ENCODE measurements around the gene RERE.
A peak's percentile ranks its signal among the peaks of the same experiment; 100 is the strongest.

Gene RERE

GRCh38 chr1:8314346-8315280 lies 502.8 kb downstream of the RERE start:
- Histone ChIP-seq H3K4me2 (ENCODE audit: low read length) (peak overlapping the region; percentile 4), H3K79me1 (ENCODE audit: low read length) (peaks cover 31% of the 10 kb centered on the region), H3K27ac (ENCODE audit: low read depth, low read length) (peak overlapping the region; percentile 93), H3K9ac (ENCODE audit: low read length) (peak overlapping the region; percentile 33), H4K12ac (ENCODE audit: low read depth, low read length) (peak overlapping the region; percentile 40), H2BK12ac (ENCODE audit: low read length) (peak overlapping the region; percentile 93), H2AK5ac (ENCODE audit: low read length) (peak overlapping the region; percentile 89), H3K4me1 (ENCODE audit: control insufficient read depth in 1 of 2, insufficient read depth in 2 of 2, low read length in 2 of 2) (peaks cover 19 to 26% of the 10 kb centered on the region in 2 experiments), H3K18ac (ENCODE audit: low read length) (peak overlapping the region; percentile 94), H2BK120ac (ENCODE audit: insufficient read depth, low read length, poor library complexity) (peak overlapping the region; percentile 98), H3K27me3 (ENCODE audit: insufficient read depth, low read length) (peaks cover 2% of the 10 kb centered on the region), H3K14ac (ENCODE audit: low read length) (peak overlapping the region; percentile 65), H3K79me2 (ENCODE audit: control insufficient read depth, insufficient read depth, low read length, poor library complexity) (peaks cover 6% of the 10 kb centered on the region), H4K8ac (ENCODE audit: low read depth, low read length) (peak overlapping the region; percentile 86), H2AFZ (ENCODE audit: insufficient read depth, low read length, poor library complexity) (peak overlapping the region; percentile 23), H2BK5ac (ENCODE audit: low read depth, low read length, poor library complexity) (peak overlapping the region; percentile 96), H3K4me3 (ENCODE audit: low read depth, low read length) (no peak overlapping the region), H3K23ac (ENCODE audit: low read length) (no peak overlapping the region), H3K36me3 (ENCODE audit: control insufficient read depth in 1 of 2, insufficient read depth in 2 of 2, low read length in 2 of 2) (no peaks in the 10 kb centered on the region), H3K4ac (ENCODE audit: low read depth, low read length) (peak overlapping the region; percentile 80), H4K91ac (ENCODE audit: low read depth, low read length) (peak overlapping the region; percentile 99), H3K9me3 (ENCODE audit: insufficient read depth, low read depth, low read length) (no peaks in the 10 kb centered on the region)
- no CpG with 5 or more reads among the region's 21 CpGs for WGBS (ENCODE audit: extremely low coverage, insufficient coverage, insufficient read length)
- DNase-seq: peak; percentile 60 to 85

- H3K14ac ChIP-seq (ENCODE audit: low read length): no peak overlapping the region
- H2AFZ ChIP-seq (ENCODE audit: insufficient read depth, low read length, poor library complexity): no peak overlapping the region
- no peak overlapping the region for H2AK5ac ChIP-seq (ENCODE audit: low read length)
- H3K9me3 ChIP-seq (ENCODE audit: insufficient read depth, low read depth, low read length): no peaks in the 10 kb centered on the region
- no peak overlapping the region for H2BK5ac ChIP-seq (ENCODE audit: low read depth, low read length, poor library complexity)
- H4K8ac ChIP-seq (ENCODE audit: low read depth, low read length): no peak overlapping the region
- peaks cover 19 to 22% of the 10 kb centered on the region in 2 experiments for H3K4me1 ChIP-seq (ENCODE audit: control insufficient read depth in 1 of 2, insufficient read depth in 2 of 2, low read length in 2 of 2)
- no peak overlapping the region for H2BK120ac ChIP-seq (ENCODE audit: insufficient read depth, low read length, poor library complexity)
- no peak overlapping the region for H4K12ac ChIP-seq (ENCODE audit: low read depth, low read length)
- H3K36me3 ChIP-seq (ENCODE audit: control insufficient read depth in 1 of 2, insufficient read depth in 2 of 2, low read length in 2 of 2): no peaks in the 10 kb centered on the region
- H4K91ac ChIP-seq (ENCODE audit: low read depth, low read length): peak overlapping the region; percentile 74
- no peak for DNase-seq
- H3K4me2 ChIP-seq (ENCODE audit: low read length): no peak overlapping the region
- H3K4ac ChIP-seq (ENCODE audit: low read depth, low read length): no peak overlapping the region
- no CpG with 5 or more reads among the region's 6 CpGs for WGBS (ENCODE audit: extremely low coverage, insufficient coverage, insufficient read length)
- H3K79me2 ChIP-seq (ENCODE audit: control insufficient read depth, insufficient read depth, low read length, poor library complexity): peaks cover 6% of the 10 kb centered on the region
- no peak overlapping the region for H3K18ac ChIP-seq (ENCODE audit: low read length)
- H3K79me1 ChIP-seq (ENCODE audit: low read length): peaks cover 28% of the 10 kb centered on the region
- H2BK12ac ChIP-seq (ENCODE audit: low read length): peak overlapping the region; percentile 89
- no peak overlapping the region for H3K4me3 ChIP-seq (ENCODE audit: low read depth, low read length)
- no peaks in the 10 kb centered on the region for H3K27me3 ChIP-seq (ENCODE audit: insufficient read depth, low read length)
- no peak overlapping the region for H3K9ac ChIP-seq (ENCODE audit: low read length)
- no peak overlapping the region for H3K23ac ChIP-seq (ENCODE audit: low read length)
- no peak overlapping the region for H3K27ac ChIP-seq (ENCODE audit: low read depth, low read length)
These were observed 504.2 kb downstream of the RERE start for GRCh38 chr1:8313231-8313630.

GRCh38 chr1:8312235-8313218 lies 504.9 kb downstream of the RERE start:
- no peaks in the 10 kb centered on the region for H3K27me3 ChIP-seq (ENCODE audit: insufficient read depth, low read length)
- H4K12ac ChIP-seq (ENCODE audit: low read depth, low read length): no peak overlapping the region
- H3K27ac ChIP-seq (ENCODE audit: low read depth, low read length): no peak overlapping the region
- H3K4me1 ChIP-seq (ENCODE audit: control insufficient read depth in 1 of 2, insufficient read depth in 2 of 2, low read length in 2 of 2): peaks cover 15 to 16% of the 10 kb centered on the region in 2 experiments
- H3K18ac ChIP-seq (ENCODE audit: low read length): no peak overlapping the region
- no peak overlapping the region for H3K23ac ChIP-seq (ENCODE audit: low read length)
- H2AFZ ChIP-seq (ENCODE audit: insufficient read depth, low read length, poor library complexity): peak overlapping the region; percentile 35
- H4K8ac ChIP-seq (ENCODE audit: low read depth, low read length): no peak overlapping the region
- peak overlapping the region; percentile 90 for H2BK12ac ChIP-seq (ENCODE audit: low read length)
- no peak for DNase-seq
- peaks cover 6% of the 10 kb centered on the region for H3K79me2 ChIP-seq (ENCODE audit: control insufficient read depth, insufficient read depth, low read length, poor library complexity)
- peaks cover 25% of the 10 kb centered on the region for H3K79me1 ChIP-seq (ENCODE audit: low read length)
- peak overlapping the region; percentile 65 for H3K14ac ChIP-seq (ENCODE audit: low read length)
- H2AK5ac ChIP-seq (ENCODE audit: low read length): peak overlapping the region; percentile 84
- H3K9ac ChIP-seq (ENCODE audit: low read length): no peak overlapping the region
- no peak overlapping the region for H3K4me2 ChIP-seq (ENCODE audit: low read length)
- H3K36me3 ChIP-seq (ENCODE audit: control insufficient read depth in 1 of 2, insufficient read depth in 2 of 2, low read length in 2 of 2): no peaks in the 10 kb centered on the region
- WGBS (ENCODE audit: extremely low coverage, insufficient coverage, insufficient read length): no CpG with 5 or more reads among the region's 17 CpGs
- peak overlapping the region; percentile 68 for H4K91ac ChIP-seq (ENCODE audit: low read depth, low read length)
- H3K9me3 ChIP-seq (ENCODE audit: insufficient read depth, low read depth, low read length): no peaks in the 10 kb centered on the region
- H2BK5ac ChIP-seq (ENCODE audit: low read depth, low read length, poor library complexity): no peak overlapping the region
- H2BK120ac ChIP-seq (ENCODE audit: insufficient read depth, low read length, poor library complexity): peak overlapping the region; percentile 78
- no peak overlapping the region for H3K4me3 ChIP-seq (ENCODE audit: low read depth, low read length)
- H3K4ac ChIP-seq (ENCODE audit: low read depth, low read length): no peak overlapping the region

- Histone ChIP-seq H3K79me1 (ENCODE audit: low read length) (peaks cover 23% of the 10 kb centered on the region), H2AK5ac (ENCODE audit: low read length) (no peak overlapping the region), H4K91ac (ENCODE audit: low read depth, low read length) (no peak overlapping the region), H2AFZ (ENCODE audit: insufficient read depth, low read length, poor library complexity) (no peak overlapping the region), H3K18ac (ENCODE audit: low read length) (no peak overlapping the region), H2BK12ac (ENCODE audit: low read length) (no peak overlapping the region), H3K4me3 (ENCODE audit: low read depth, low read length) (no peak overlapping the region), H3K4ac (ENCODE audit: low read depth, low read length) (no peak overlapping the region), H3K27me3 (ENCODE audit: insufficient read depth, low read length) (no peaks in the 10 kb centered on the region), H3K36me3 (ENCODE audit: control insufficient read depth in 1 of 2, insufficient read depth in 2 of 2, low read length in 2 of 2) (no peaks in the 10 kb centered on the region), H3K9me3 (ENCODE audit: insufficient read depth, low read depth, low read length) (no peaks in the 10 kb centered on the region), H3K9ac (ENCODE audit: low read length) (no peak overlapping the region), H4K12ac (ENCODE audit: low read depth, low read length) (no peak overlapping the region), H3K79me2 (ENCODE audit: control insufficient read depth, insufficient read depth, low read length, poor library complexity) (peaks cover 6% of the 10 kb centered on the region), H3K4me1 (ENCODE audit: control insufficient read depth in 1 of 2, insufficient read depth in 2 of 2, low read length in 2 of 2) (peaks cover 15 to 16% of the 10 kb centered on the region in 2 experiments), H4K8ac (ENCODE audit: low read depth, low read length) (no peak overlapping the region), H3K14ac (ENCODE audit: low read length) (no peak overlapping the region), H2BK5ac (ENCODE audit: low read depth, low read length, poor library complexity) (no peak overlapping the region), H3K4me2 (ENCODE audit: low read length) (no peak overlapping the region), H3K23ac (ENCODE audit: low read length) (no peak overlapping the region), H3K27ac (ENCODE audit: low read depth, low read length) (no peak overlapping the region), H2BK120ac (ENCODE audit: insufficient read depth, low read length, poor library complexity) (no peak overlapping the region)
- no peak for DNase-seq
- WGBS (ENCODE audit: extremely low coverage, insufficient coverage, insufficient read length): no CpG with 5 or more reads among the region's 1 CpG
These were observed 506.2 kb downstream of the RERE start for GRCh38 chr1:8311068-8311718.
